Activated CD8-positive, alpha-beta memory T cell treated with anti-CD3 and anti-CD28 coated beads, Interleukin-2, amount 50 U/mL, for 1 hour (primary cell): ENCODE data around the gene ZNF341.
A peak's percentile ranks its signal among the peaks of the same experiment; 100 is the strongest.
"Not testable (repeated sequence)": the region's sequence is repeated elsewhere in the genome, so short reads cannot be mapped to it uniquely, and the experiment has no call there.

Experiments
- DNase-seq: peaks from one replicate; pipeline ENCODE4 v3.0.0-alpha.2; 2020; ENCODE audit errors: extremely low read depth

ZNF341 gene

DNA sequence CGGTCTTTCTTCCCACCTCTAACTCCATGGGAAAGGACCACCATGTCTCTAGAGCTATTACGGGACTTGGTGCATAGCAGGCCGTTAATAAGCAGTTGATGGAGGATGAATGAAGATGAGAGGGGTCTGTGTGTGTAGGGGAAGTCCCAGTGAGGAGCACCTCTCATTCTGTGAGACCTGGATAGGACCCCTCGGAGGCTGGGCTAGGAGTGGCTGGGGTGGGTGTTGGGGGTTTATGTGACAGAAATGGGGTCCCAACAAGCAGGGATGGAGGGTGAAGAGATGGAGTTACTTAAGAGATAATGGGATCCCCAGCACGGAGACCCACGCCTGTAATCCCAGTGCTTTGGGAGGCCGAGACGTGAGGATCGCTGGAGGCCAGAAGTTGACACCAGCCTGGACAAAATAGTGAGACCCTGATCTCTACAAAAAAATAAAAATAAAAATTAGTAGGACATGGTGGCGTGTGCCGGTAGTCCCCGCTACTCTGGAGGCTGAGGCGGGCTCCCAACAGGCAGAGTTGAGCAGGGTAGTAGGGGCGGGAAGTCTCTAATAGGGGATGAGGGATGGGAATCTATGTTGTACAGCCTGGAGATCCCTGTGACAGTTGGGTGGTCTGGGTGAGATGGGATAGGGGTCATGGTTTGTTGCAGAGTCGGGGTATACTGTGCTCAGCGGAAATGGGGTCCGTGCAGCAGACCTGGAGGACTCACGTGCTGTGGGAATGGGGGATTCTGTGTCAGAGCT lies 677 bp upstream of the ZNF341 start:
- DNase-seq = no peak

- DNase-seq = peak; percentile 53
These were observed 572 bp downstream of the ZNF341 start for GRCh38 chr20:33732166-33732970.

DNA sequence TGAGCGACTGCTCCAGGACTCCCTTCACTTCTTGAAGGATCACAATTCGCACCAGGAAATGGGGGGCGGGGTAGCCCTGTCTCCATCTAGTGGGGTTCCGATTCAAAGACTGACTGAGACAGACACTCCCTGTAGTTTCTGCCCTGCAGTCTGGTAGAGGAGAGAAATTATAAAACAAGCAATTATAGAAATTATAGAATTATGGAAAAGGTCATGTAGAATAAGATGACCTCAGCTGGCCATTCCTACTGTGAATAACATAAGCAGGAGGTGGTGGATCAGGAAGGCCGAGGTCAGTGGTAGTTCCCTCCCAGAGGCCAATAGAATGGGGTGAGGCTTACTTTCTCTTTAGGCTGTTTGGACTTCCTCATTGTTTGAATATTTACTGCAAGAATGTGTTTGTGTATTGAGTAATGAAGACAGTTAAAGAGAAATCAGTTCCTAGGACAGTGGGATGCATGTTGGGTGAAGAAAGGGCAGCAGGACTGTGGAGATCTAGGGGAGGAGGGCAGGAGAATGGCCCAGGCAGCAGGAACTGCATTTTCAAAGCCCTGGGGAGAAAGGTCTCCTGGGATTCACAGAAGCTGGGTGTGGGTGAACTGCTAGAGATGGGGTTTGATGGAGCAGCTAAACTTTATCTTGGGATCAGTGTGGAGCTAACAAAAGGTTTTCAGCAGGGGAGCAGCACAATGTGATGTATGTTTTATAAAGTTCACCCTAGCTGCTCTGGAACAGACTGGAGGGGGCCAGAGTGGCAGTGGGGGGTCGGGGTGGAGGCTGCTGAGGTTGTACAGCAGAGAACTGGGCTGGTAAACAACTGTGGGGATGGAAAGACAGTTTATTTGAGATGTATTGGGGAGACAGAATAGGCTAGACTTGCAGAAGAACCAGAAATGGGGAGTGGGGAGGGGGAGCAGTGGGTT lies 2.1 kb downstream of the ZNF341 start:
- no peak for DNase-seq

- no peak for DNase-seq
These were observed 5.2 kb downstream of the ZNF341 start for GRCh38 chr20:33736962-33737361.

- DNase-seq = no peak
These were observed 7.7 kb downstream of the ZNF341 start for GRCh38 chr20:33739493-33739892.

- no peak for DNase-seq
These were observed 8.4 kb downstream of the ZNF341 start for GRCh38 chr20:33740189-33740588.

DNA sequence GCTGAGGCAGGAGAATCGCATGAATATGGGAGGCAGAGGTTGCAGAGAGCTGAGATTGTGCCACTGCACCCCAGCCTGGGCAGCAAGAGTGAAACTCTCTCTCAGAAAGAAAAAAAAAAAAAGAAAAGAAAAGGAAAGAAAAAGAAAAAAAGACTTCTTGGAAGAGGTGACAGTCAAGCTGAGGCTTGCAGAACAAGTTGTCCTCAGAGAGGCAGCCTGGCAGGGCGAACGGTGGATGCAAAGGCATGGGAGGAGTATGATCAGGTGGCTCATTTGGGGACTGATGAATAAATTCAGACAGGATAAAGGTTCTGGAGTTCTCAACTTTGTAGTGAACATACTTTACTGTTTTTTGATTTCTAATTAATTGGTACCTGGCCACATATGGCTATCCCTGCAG lies 12.4 kb downstream of the ZNF341 start:
- no peak for DNase-seq

- no peak for DNase-seq
These were observed 13.1 kb downstream of the ZNF341 start for GRCh38 chr20:33744773-33745385.

GRCh38 chr20:33746325-33746998 lies 14.7 kb downstream of the ZNF341 start:
- DNase-seq = no peak

DNA sequence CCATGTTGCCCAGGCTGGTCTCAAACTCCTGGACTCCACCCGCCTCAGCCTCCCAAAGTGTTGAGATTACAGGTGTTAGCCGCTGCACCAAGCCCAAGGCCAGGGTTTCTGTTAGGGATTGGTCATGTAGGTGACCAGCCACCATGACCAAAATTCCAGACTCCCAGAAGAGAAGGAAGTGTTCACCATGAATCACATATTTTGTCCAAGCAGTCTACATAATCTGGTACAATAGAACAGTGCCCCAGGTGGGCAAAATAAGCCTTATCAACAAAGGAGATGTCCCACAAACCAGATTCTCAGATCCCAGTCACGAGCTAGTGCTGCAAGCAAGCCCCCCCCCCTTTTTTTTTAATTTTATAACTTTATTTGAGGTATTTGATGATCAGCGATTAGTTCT lies 20.0 kb downstream of the ZNF341 start:
- no peak for DNase-seq

DNA sequence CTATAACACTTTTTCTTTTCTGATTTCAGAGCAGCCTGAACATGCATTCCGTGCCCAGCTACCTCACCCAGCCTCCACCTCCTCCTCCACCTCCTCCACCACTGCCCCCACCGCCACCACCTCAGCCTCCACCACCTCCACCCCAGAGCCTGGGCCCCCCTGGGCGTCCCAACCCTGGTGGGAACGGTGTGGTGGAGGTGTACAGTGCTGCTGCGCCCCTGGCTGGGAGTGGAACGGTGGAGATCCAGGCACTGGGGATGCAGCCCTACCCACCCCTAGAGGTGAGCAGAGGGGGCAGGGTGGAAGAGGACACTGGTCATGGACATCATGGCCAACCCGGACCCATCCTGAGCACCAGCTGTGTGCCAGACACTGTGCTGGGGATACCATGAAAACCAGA lies 21.3 kb downstream of the ZNF341 start:
- no peak for DNase-seq

DNA sequence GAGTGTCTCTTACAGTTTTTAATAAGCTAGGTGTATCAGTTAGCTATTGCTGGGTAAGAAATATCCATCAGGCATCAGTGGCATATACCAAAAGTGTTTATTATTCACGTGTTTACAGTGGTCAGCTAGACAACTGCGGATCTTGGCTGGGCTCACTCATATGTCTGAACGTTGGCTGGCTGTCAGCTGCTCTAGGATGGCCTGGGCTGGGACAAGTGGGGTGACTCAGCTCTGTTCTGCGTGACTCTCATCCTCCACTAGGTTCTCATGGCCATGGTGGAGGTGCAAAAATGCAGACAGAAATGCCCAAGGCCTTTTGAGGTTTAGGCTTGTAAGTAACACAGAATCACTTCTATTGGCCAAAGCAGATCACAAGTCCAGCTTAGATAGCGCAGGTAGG lies 22.0 kb downstream of the ZNF341 start:
- DNase-seq = no peak

- DNase-seq = not testable (repeated sequence)
These were observed 24.2 kb downstream of the ZNF341 start for GRCh38 chr20:33755936-33756490.

DNA sequence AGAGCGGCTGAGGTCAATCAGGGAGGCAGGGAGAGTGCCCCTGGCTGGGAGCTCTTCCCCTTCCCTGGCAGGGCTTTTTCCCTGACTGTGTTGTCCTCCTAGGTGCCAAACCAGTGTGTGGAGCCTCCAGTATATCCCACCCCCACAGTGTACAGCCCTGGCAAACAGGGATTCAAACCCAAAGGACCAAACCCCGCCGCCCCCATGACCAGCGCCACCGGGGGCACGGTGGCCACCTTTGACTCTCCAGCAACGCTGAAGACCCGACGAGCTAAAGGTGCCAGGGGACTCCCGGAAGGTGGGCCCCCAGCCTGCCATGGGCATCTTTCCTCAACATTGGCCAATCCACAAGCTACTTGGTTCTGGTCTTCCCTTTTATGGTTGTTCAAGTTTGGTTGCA lies 25.2 kb downstream of the ZNF341 start:
- DNase-seq = no peak

DNA sequence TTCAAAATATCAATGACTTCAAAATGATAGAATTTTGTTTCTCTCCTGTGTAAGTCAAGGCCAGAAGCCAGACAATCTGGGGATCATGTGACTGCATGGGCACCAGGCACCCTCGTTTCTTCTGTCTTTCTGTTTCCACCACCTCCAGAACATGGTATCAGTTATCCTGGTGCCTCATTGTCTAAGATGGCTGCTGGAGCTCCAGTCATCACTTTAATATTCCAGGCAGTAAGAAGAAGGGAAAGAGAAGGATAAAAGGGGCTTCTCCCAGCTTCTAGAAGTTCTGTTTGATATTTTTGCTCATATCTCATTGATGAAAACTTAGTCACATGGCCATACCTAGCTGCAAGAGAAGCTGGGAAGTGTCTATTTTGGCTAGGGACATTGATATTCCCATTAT lies 25.7 kb downstream of the ZNF341 start:
- no peak for DNase-seq

- DNase-seq = no peak
These were observed 30.0 kb downstream of the ZNF341 start for GRCh38 chr20:33761698-33762250.

DNA sequence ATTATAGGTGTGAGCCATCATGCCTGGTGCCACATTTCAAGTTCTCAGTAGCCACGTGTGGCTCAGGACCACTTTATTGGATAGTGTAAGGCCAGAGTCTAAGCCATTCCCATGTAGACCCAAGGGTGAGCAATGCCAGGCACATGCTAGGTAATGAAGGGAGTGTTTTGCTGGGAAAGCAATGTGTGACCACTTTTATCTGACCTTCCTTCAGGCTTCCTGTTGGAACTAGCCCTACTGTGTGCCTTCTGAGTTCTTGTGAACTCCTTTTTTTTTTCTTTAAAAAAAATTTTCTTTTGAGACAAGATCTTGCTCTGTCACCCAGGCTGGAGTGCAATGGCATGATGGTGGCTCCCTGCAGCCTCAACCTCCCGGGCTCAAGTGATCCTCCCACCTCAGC lies 33.3 kb downstream of the ZNF341 start:
- no peak for DNase-seq

DNA sequence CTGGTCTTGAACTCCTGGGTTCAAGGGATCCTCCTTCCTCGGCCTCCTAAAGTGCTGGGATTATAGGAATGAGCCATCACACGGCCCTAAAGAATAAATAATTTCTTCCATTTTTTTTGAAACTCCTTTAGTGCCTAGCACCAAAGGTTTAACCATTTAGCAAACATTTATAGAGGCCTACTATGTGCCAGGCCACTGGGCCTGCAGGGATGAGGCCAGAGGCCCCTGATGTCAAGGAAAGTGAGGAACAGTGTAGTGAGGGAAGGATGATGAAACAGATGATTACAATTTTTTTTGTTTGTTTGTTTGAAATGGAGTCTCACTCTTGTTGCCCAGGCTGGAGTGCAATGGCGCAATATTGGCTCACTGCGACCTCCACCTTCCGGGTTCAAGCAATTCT lies 33.8 kb downstream of the ZNF341 start:
- no peak for DNase-seq

GRCh38 chr20:33766686-33767085 lies 34.9 kb downstream of the ZNF341 start:
- no peak for DNase-seq

DNA sequence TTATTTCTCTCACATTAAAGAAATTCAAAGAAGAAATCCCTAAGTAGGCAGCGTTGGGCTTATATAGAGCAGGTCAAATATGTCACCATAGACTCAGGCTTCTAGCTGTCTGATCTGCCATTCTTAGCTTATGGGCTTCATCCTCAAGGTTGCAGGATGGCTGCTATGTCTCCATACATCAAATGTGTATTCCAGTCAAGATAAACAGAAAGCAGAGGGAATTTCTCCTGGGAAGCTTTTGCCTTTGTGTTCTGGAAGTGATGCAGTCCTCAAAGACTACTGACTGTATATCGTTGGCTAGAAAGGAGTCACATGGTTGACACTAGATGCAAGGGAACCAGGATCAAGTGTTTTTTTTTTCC lies 36.0 kb downstream of the ZNF341 start:
- DNase-seq = no peak

DNA sequence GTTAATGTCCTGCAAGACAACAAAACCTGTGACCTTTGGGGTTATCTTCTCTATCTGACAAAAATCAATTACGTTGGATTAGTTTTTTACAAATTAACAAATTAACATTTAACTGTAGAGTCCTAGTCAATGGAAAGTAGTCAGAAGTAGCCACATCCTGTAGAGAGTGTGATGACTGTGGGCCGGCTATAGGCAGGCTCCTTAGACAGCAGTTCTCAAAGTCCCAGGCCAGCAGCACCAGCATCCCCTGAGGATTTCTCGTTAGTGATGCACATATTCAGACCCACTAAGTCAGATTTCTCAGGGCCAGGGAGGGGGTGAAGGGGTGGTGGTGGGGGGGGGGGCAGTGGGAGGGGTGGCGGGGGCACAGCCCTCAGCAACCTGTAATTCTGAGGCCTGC lies 37.2 kb downstream of the ZNF341 start:
- DNase-seq = no peak
